GM23338 (cell line): Measurements from ENCODE around the gene GCN1. TPM values are rescaled to one million over a fixed set of nuclear protein-coding genes. Genes with fewer than 3 reads are reported as not detected.

Experiments
- ATAC-seq: fragments of 200-7000 bp; cut with Tn5 transposase; 3 replicates; pipeline ENCODE4 v1.9.1; 2020
- DNase-seq: peaks from one replicate; pipeline ENCODE4 v3.0.0-alpha.2; 2015; ENCODE audit warnings: low spot score
- H2AFZ ChIP-seq: fragments of 200-600 bp; sonication (generic); 2 replicates; pipeline ENCODE4 v1.8.0; 2016; ENCODE audit warnings: antibody characterized with exemption, mild to moderate bottlenecking, moderate library complexity
- H3F3A ChIP-seq: fragments of 200-600 bp; sonication (generic); replicated peaks from 2 replicates; pipeline ENCODE4 v1.8.0; 2017; ENCODE audit warnings: antibody characterized with exemption, mixed run types, low read depth
- H3K27ac ChIP-seq: fragments of 200-600 bp; sonication (generic); 2 replicates; pipeline ENCODE4 v1.6.1; 2016; ENCODE audit warnings: low read depth
- H3K27me3 ChIP-seq: fragments of 200-600 bp; sonication (generic); 2 replicates; pipeline ENCODE4 v1.8.0; 2016; ENCODE audit warnings: mild to moderate bottlenecking, mixed run types, moderate library complexity; ENCODE audit not compliant: insufficient read depth
- H3K36me3 ChIP-seq: fragments of 200-600 bp; sonication (generic); 2 replicates; pipeline ENCODE4 v1.8.0; 2016; ENCODE audit warnings: mild to moderate bottlenecking; ENCODE audit not compliant: insufficient read depth
- H3K4me1 ChIP-seq: fragments of 200-600 bp; sonication (generic); 2 replicates; pipeline ENCODE4 v1.8.0; 2016; ENCODE audit warnings: mild to moderate bottlenecking, moderate library complexity; ENCODE audit not compliant: insufficient read depth
- H3K4me2 ChIP-seq: fragments of 200-600 bp; sonication (generic); 2 replicates; pipeline ENCODE4 v1.7.1; 2017; ENCODE audit warnings: mixed run types
- H3K4me3 ChIP-seq: fragments of 200-600 bp; sonication (generic); 2 replicates; pipeline ENCODE4 v1.6.1; 2016; ENCODE audit warnings: mixed run types
- H3K79me2 ChIP-seq: fragments of 200-600 bp; sonication (generic); replicated peaks from 2 replicates; pipeline ENCODE4 v1.8.0; 2017; ENCODE audit warnings: mild to moderate bottlenecking; ENCODE audit not compliant: insufficient read depth
- H3K9me2 ChIP-seq: fragments of 200-600 bp; sonication (generic); 2 replicates; pipeline ENCODE4 v1.8.0; 2017; ENCODE audit not compliant: insufficient read depth
- H4K20me1 ChIP-seq: fragments of 200-600 bp; sonication (generic); replicated peaks from 2 replicates; pipeline ENCODE4 v1.8.0; 2017; ENCODE audit warnings: mild to moderate bottlenecking; ENCODE audit not compliant: insufficient read depth
- H3K27ac Mint-ChIP-seq: 2 replicates; pipeline ENCODE4 v1.8.0; 2020; ENCODE audit warnings: inconsistent platforms, mild to moderate bottlenecking, moderate library complexity, mixed read lengths
- H3K27me3 Mint-ChIP-seq: 3 replicates; pipeline ENCODE4 v1.8.0; 2022; ENCODE audit warnings: low read depth, mild to moderate bottlenecking, moderate library complexity, mixed read lengths, inconsistent platforms; ENCODE audit not compliant: insufficient read depth, poor library complexity
- H3K36me3 Mint-ChIP-seq: 3 replicates; pipeline ENCODE4 v1.8.0; 2021; ENCODE audit warnings: low read depth, mild to moderate bottlenecking, inconsistent platforms, moderate library complexity, mixed read lengths
- H3K4me1 Mint-ChIP-seq: 3 replicates; pipeline ENCODE4 v1.8.0; 2020; ENCODE audit warnings: mild to moderate bottlenecking, inconsistent platforms, mixed read lengths
- H3K4me3 Mint-ChIP-seq: 3 replicates; pipeline ENCODE4 v1.8.0; 2021; ENCODE audit warnings: moderate library complexity, mild to moderate bottlenecking, inconsistent platforms, mixed read lengths
- H3K9me3 Mint-ChIP-seq: 3 replicates; pipeline ENCODE4 v1.8.0; 2020; ENCODE audit warnings: moderate library complexity, mild to moderate bottlenecking, inconsistent platforms, mixed read lengths
- CREB1 ChIP-seq: fragments of 250-450 bp; sonication (Bioruptor Pico); IDR thresholded peaks from 2 replicates; pipeline ENCODE4 v1.5.0; 2020; ENCODE audit warnings: low read depth, mild to moderate bottlenecking, moderate library complexity
- CTCF ChIP-seq, 2 experiments: fragments of 200-600 bp in 1 of 2; sonication (generic) in 1 of 2; conservative IDR thresholded peaks; 2 replicates each; pipeline versions ENCODE4 v1.5.1 to v1.6.1; 2016 to 2017; ENCODE audit warnings: antibody characterized with exemption in 2 of 2, low read depth in 2 of 2, mild to moderate bottlenecking in 2 of 2, moderate library complexity in 1 of 2
- ETS1 ChIP-seq: IDR thresholded peaks from 2 replicates; pipeline ENCODE4 v1.6.1; 2016; ENCODE audit warnings: antibody characterized with exemption
- EZH2 ChIP-seq: fragments of 200-600 bp; sonication (generic); IDR thresholded peaks from one replicate; pipeline ENCODE4 v1.8.0; 2017; ENCODE audit warnings: antibody characterized with exemption, mild to moderate bottlenecking, low read depth; ENCODE audit not compliant: unreplicated experiment
- EZH2phosphoT487 ChIP-seq: fragments of 200-600 bp; sonication (generic); IDR thresholded peaks from one replicate; pipeline ENCODE4 v1.8.1; 2018; ENCODE audit warnings: antibody characterized with exemption; ENCODE audit not compliant: unreplicated experiment
- JUNB ChIP-seq: IDR thresholded peaks from one replicate; pipeline ENCODE4 v1.6.1; 2016; ENCODE audit warnings: antibody characterized with exemption; ENCODE audit not compliant: unreplicated experiment
- NANOG ChIP-seq: IDR thresholded peaks from 2 replicates; pipeline ENCODE4 v1.6.1; 2016; ENCODE audit warnings: antibody characterized with exemption, borderline replicate concordance
- POLR2AphosphoS5 ChIP-seq: IDR thresholded peaks from 2 replicates; pipeline ENCODE4 v1.6.1; 2016; ENCODE audit warnings: antibody characterized with exemption, low read depth
- REST ChIP-seq: IDR thresholded peaks from one replicate; pipeline ENCODE4 v1.6.1; 2018; ENCODE audit warnings: antibody characterized with exemption; ENCODE audit not compliant: unreplicated experiment
- STAT1 ChIP-seq: IDR thresholded peaks from one replicate; pipeline ENCODE4 v1.6.1; 2016; ENCODE audit warnings: antibody characterized with exemption; ENCODE audit not compliant: unreplicated experiment
- ZNF114 ChIP-seq: fragments of 250-450 bp; sonication (Bioruptor Pico); IDR thresholded peaks from 2 replicates; pipeline ENCODE4 v1.5.0; 2020; ENCODE audit warnings: mild to moderate bottlenecking, moderate library complexity
- ZNF331 ChIP-seq: fragments of 250-450 bp; sonication (Bioruptor Pico); IDR thresholded peaks from 2 replicates; pipeline ENCODE4 v1.5.0; 2020; ENCODE audit warnings: low read depth, mild to moderate bottlenecking, moderate library complexity
- ZNF462 ChIP-seq: fragments of 250-450 bp; sonication (Bioruptor Pico); IDR thresholded peaks from 2 replicates; pipeline ENCODE4 v1.5.0; 2020; ENCODE audit warnings: mild to moderate bottlenecking, moderate library complexity
- polyA plus RNA-seq: library from polyadenylated mRNA; unstranded; fragments of >200 nt; fragmentation: Nextera tagmentation; extraction: Ambion mirVana; gene quantifications from 2 replicates; pipeline ENCODE4 v1.2.1, GENCODE V29; 2016
- total RNA-seq: library from RNA; depleted of rRNA; stranded (reverse); fragments of >200 nt; shearing (Covaris generic); gene quantifications from 2 replicates; pipeline ENCODE4 v1.2.3, GENCODE V29; 2014

GCN1 gene
- total and polyA plus RNA-seq, 2 experiments from 2014 or later, result 18.0 to 177 TPM

- no peak overlapping the region for H3K27ac ChIP-seq
- Mint-ChIP-seq H3K4me1 (peaks cover 72% of the 10 kb centered on the region), H3K4me3 (no peak overlapping the region), H3K9me3 (no peaks in the 10 kb centered on the region; the same call in 2 of the 3 replicates), H3K27me3 (peaks cover 19% of the 10 kb centered on the region), H3K36me3 (peaks cover 19% of the 10 kb centered on the region), H3K27ac (no peak overlapping the region)
- peaks cover 31% of the 10 kb centered on the region for H3F3A ChIP-seq
- H3K4me2 ChIP-seq, result no peak overlapping the region
- DNase-seq, result no peak
- no peak overlapping the region for H2AFZ ChIP-seq
- ATAC-seq, result no peak
- H3K4me3 ChIP-seq, result no peak overlapping the region
- TF ChIP-seq JUNB (no peak), ZNF114 (no peak), POLR2AphosphoS5 (no peak), CREB1 (CRISPR knock-in tag) (no peak), NANOG (no peak), ETS1 (no peak), STAT1 (no peak), ZNF462 (no peak), EZH2 (no peak), CTCF (conservative IDR thresholded peaks at IDR 0.05; ENCODE audit: low read depth in 2 of 2) (no peak), EZH2phosphoT487 (no peak), REST (no peak), ZNF331 (CRISPR knock-in tag) (no peak)
- H3K79me2 ChIP-seq, result no peaks in the 10 kb centered on the region
- no peaks in the 10 kb centered on the region for H4K20me1 ChIP-seq
- peaks cover 45% of the 10 kb centered on the region for H3K4me1 ChIP-seq
- H3K36me3 ChIP-seq, result no peaks in the 10 kb centered on the region
- H3K27me3 ChIP-seq, result no peaks in the 10 kb centered on the region
- no peaks in the 10 kb centered on the region for H3K9me2 ChIP-seq
These were observed 104.3 kb downstream of the GCN1 start for GRCh38 chr12:120090206-120090605.
